H1 (cell line): ENCODE data around the gene TMEM72. TPM values are rescaled to one million over a fixed set of nuclear protein-coding genes. Genes with fewer than 3 reads are reported as not detected.

Experiments
- CTCF ChIA-PET: fragments of 300-600 bp; sonication (Branson Sonifier 250); formaldehyde crosslinking; loops from one replicate; lab custom pipeline; 2021; ENCODE audit not compliant: partially characterized antibody; lab: Charles Lee
- POLR2A ChIA-PET: fragments of 300-600 bp; sonication (Branson Sonifier 250); formaldehyde crosslinking; loops from one replicate; lab custom pipeline; 2021; ENCODE audit warnings: inconsistent platforms; ENCODE audit not compliant: partially characterized antibody; lab: Charles Lee
- DNase-seq, 2 experiments: peaks; one replicate each; pipeline versions ENCODE4 v3.0.0 to v3.0.0-alpha.2; 2010 to 2022; ENCODE audit warnings: low spot score in 2 of 2, low read depth in 1 of 2, mixed read lengths in 1 of 2
- FAIRE-seq: peaks from 2 replicates; lab custom pipeline; 2011; peaks lifted over from hg19 to GRCh38; lab: Jason Lieb, UNC
- H2AFZ ChIP-seq: 2 replicates; pipeline ENCODE4 v1.8.1; 2012; ENCODE audit warnings: low read length, inconsistent platforms
- H2AK5ac ChIP-seq: 2 replicates; pipeline ENCODE4 v1.6.1; 2013; ENCODE audit warnings: low read depth, low read length
- H2BK120ac ChIP-seq: replicated peaks from 2 replicates; pipeline ENCODE3; 2013; ENCODE audit warnings: low read depth, low read length, inconsistent platforms
- H2BK12ac ChIP-seq: 2 replicates; pipeline ENCODE4 v1.6.1; 2013; ENCODE audit warnings: low read depth, low read length
- H2BK15ac ChIP-seq: 2 replicates; pipeline ENCODE4 v1.6.1; 2013; ENCODE audit warnings: low read length
- H2BK20ac ChIP-seq: 2 replicates; pipeline ENCODE4 v1.6.1; 2013; ENCODE audit warnings: low read length
- H2BK5ac ChIP-seq: 2 replicates; pipeline ENCODE4 v1.6.1; 2013; ENCODE audit warnings: low read depth, low read length
- H3K14ac ChIP-seq: 2 replicates; pipeline ENCODE4 v1.6.1; 2013; ENCODE audit warnings: inconsistent platforms; ENCODE audit not compliant: insufficient read length
- H3K18ac ChIP-seq: 2 replicates; pipeline ENCODE4 v1.6.1; 2013; ENCODE audit warnings: low read length; ENCODE audit errors: extremely low read depth
- H3K23ac ChIP-seq: 2 replicates; pipeline ENCODE4 v1.6.1; 2013; ENCODE audit warnings: inconsistent platforms; ENCODE audit not compliant: insufficient read length
- H3K23me2 ChIP-seq: 2 replicates; pipeline ENCODE4 v1.6.1; 2013; ENCODE audit warnings: low read depth, low read length
- H3K27ac ChIP-seq: 2 replicates; pipeline ENCODE4 v1.6.1; 2011; ENCODE audit warnings: low read depth, low read length, inconsistent platforms
- H3K27me3 ChIP-seq, 4 experiments: replicated peaks in 1 of 4; 1 replicate in 1 of 4; 2 replicates in 3 of 4; pipeline versions ENCODE4 v1.6.1 to v1.8.1; 2011 to 2013; ENCODE audit warnings: low read length in 3 of 4, mild to moderate bottlenecking in 3 of 4, inconsistent platforms in 2 of 4, mixed read lengths in 2 of 4, moderate library complexity in 1 of 4; ENCODE audit not compliant: control insufficient read depth in 3 of 4, insufficient read depth in 3 of 4; ENCODE audit errors: extremely low read depth in 1 of 4
- H3K36me3 ChIP-seq, 4 experiments: 2 replicates each; pipeline versions ENCODE4 v1.6.1 to v1.8.1; 2011 to 2013; ENCODE audit warnings: mild to moderate bottlenecking in 4 of 4, low read length in 3 of 4, moderate library complexity in 2 of 4, control low read depth in 1 of 4, inconsistent platforms in 1 of 4; ENCODE audit not compliant: insufficient read depth in 4 of 4, control insufficient read depth in 2 of 4
- H3K4ac ChIP-seq: replicated peaks from 2 replicates; pipeline ENCODE3; 2013; ENCODE audit warnings: low read length, low read depth, mixed read lengths, inconsistent platforms; ENCODE audit not compliant: insufficient read length
- H3K4me1 ChIP-seq, 4 experiments: replicated peaks in 1 of 4; 1 replicate in 1 of 4; 2 replicates in 3 of 4; pipeline versions ENCODE4 v1.6.1 to v1.8.1; 2011 to 2013; ENCODE audit warnings: low read length in 3 of 4, inconsistent platforms in 2 of 4, mixed read lengths in 1 of 4; ENCODE audit not compliant: insufficient read depth in 4 of 4, control insufficient read depth in 3 of 4
- H3K4me2 ChIP-seq, 2 experiments: 2 replicates each; pipeline versions ENCODE4 v1.6.1 to v1.8.1; 2011 to 2013; ENCODE audit warnings: low read depth in 2 of 2, low read length in 2 of 2, control low read depth in 1 of 2, inconsistent platforms in 1 of 2, mild to moderate bottlenecking in 1 of 2; ENCODE audit not compliant: insufficient read depth in 1 of 2
- H3K4me3 ChIP-seq, 4 experiments: fragments of 200-600, 300-600 bp in 1 of 4; sonication (generic), shearing (Covaris generic), sonication (Bioruptor Twin) in 1 of 4; 2 replicates each; pipeline versions ENCODE4 v1.5.1 to v1.8.1; 2011 to 2016; ENCODE audit warnings: low read length in 4 of 4, low read depth in 3 of 4, control low read depth in 2 of 4, inconsistent platforms in 2 of 4, mild to moderate bottlenecking in 2 of 4, mixed read lengths in 1 of 4, moderate library complexity in 1 of 4; ENCODE audit not compliant: insufficient read depth in 2 of 4; ENCODE audit errors: extremely low read depth in 1 of 4
- H3K56ac ChIP-seq: replicated peaks from 2 replicates; pipeline ENCODE3; 2013; ENCODE audit warnings: low read depth, mild to moderate bottlenecking, mixed read lengths, low read length, inconsistent platforms; ENCODE audit not compliant: insufficient read length
- H3K79me1 ChIP-seq: 2 replicates; pipeline ENCODE4 v1.6.1; 2013; ENCODE audit warnings: low read depth, low read length, control low read depth
- H3K79me2 ChIP-seq, 2 experiments: 2 replicates each; pipeline versions ENCODE4 v1.6.1 to v1.8.1; 2012 to 2013; ENCODE audit warnings: low read length in 2 of 2, mild to moderate bottlenecking in 2 of 2, inconsistent platforms in 1 of 2; ENCODE audit not compliant: insufficient read depth in 2 of 2, control insufficient read depth in 1 of 2
- H3K9ac ChIP-seq, 4 experiments: replicated peaks in 1 of 4; 1 replicate in 1 of 4; 2 replicates in 3 of 4; pipeline versions ENCODE4 v1.6.1 to v1.8.1; 2011 to 2013; ENCODE audit warnings: low read depth in 3 of 4, low read length in 3 of 4, control low read depth in 2 of 4, mild to moderate bottlenecking in 2 of 4, moderate library complexity in 2 of 4, inconsistent platforms in 1 of 4; ENCODE audit errors: extremely low read depth in 1 of 4
- H3K9me3 ChIP-seq, 2 experiments: 2 replicates each; pipeline versions ENCODE4 v1.6.1 to v1.8.1; 2012 to 2013; ENCODE audit warnings: mild to moderate bottlenecking in 2 of 2, moderate library complexity in 2 of 2, control low read depth in 1 of 2, inconsistent platforms in 1 of 2, low read depth in 1 of 2, low read length in 1 of 2, mixed read lengths in 1 of 2; ENCODE audit not compliant: insufficient read depth in 2 of 2
- H4K20me1 ChIP-seq, 2 experiments: replicated peaks in 1 of 2; 2 replicates each; pipeline versions ENCODE3 to v1.8.1; 2011 to 2013; ENCODE audit warnings: inconsistent platforms in 2 of 2, low read length in 2 of 2, mild to moderate bottlenecking in 1 of 2; ENCODE audit not compliant: insufficient read depth in 2 of 2, control insufficient read depth in 1 of 2
- H4K5ac ChIP-seq: 2 replicates; pipeline ENCODE4 v1.6.1; 2013; ENCODE audit warnings: low read length, low read depth, mixed read lengths, inconsistent platforms; ENCODE audit not compliant: insufficient read length
- H4K8ac ChIP-seq: 2 replicates; pipeline ENCODE4 v1.8.0; 2013; ENCODE audit warnings: mild to moderate bottlenecking, moderate library complexity, low read length, inconsistent platforms; ENCODE audit not compliant: insufficient read depth; ENCODE audit errors: extremely low read depth
- H4K91ac ChIP-seq: replicated peaks from 2 replicates; pipeline ENCODE3; 2013; ENCODE audit warnings: low read length, mixed read lengths, inconsistent platforms; ENCODE audit not compliant: insufficient read length
- ATF2 ChIP-seq: IDR thresholded peaks from 2 replicates; pipeline ENCODE4 v1.6.1; 2012; ENCODE audit warnings: low read length, inconsistent platforms
- BACH1 ChIP-seq: IDR thresholded peaks from 2 replicates; pipeline ENCODE4 v1.6.1; 2012; ENCODE audit warnings: low read length, improper control_type of control experiment
- BRCA1 ChIP-seq: IDR thresholded peaks from 2 replicates; pipeline ENCODE4 v1.6.1; 2012; ENCODE audit warnings: low read depth, low read length, improper control_type of control experiment
- CBX8 ChIP-seq: fragments of 300-800, 300-1000 bp; sonication (generic); IDR thresholded peaks from 2 replicates; pipeline ENCODE4 v1.7.1; 2016; ENCODE audit warnings: low read depth, low read length, borderline replicate concordance
- JUND ChIP-seq: IDR thresholded peaks from 2 replicates; pipeline ENCODE4 v1.6.1; 2011; ENCODE audit warnings: mild to moderate bottlenecking, improper control_type of control experiment, low read length
- KDM4A ChIP-seq: IDR thresholded peaks from one replicate; pipeline ENCODE4 v1.7.1; 2012; ENCODE audit warnings: low read depth, mild to moderate bottlenecking, moderate library complexity, low read length, inconsistent platforms; ENCODE audit not compliant: severe bottlenecking
- KDM5A ChIP-seq: fragments of 200-600 bp; IDR thresholded peaks from 2 replicates; pipeline ENCODE4 v1.7.1; 2012; ENCODE audit warnings: mild to moderate bottlenecking, low read length, inconsistent platforms, mixed read lengths
- RNF2 ChIP-seq: fragments of 200-900, 300-1000 bp; sonication (generic); IDR thresholded peaks from 2 replicates; pipeline ENCODE4 v1.7.1; 2016; ENCODE audit warnings: borderline replicate concordance, low read depth, mild to moderate bottlenecking, antibody characterized with exemption, low read length; ENCODE audit not compliant: poor library complexity, severe bottlenecking; ENCODE audit errors: missing control alignments
- SIX5 ChIP-seq: IDR thresholded peaks from 2 replicates; pipeline ENCODE4 v1.6.1; 2011; ENCODE audit warnings: mild to moderate bottlenecking, low read depth, low read length
- WGBS, 2 experiments: shearing (Covaris generic) in 1 of 2; methylation state at CpG; one replicate each; pipeline versions ENCODE4 v1.1.6 to v1.1.7; 2013 to 2015; ENCODE audit warnings: low lambda C conversion rate in 2 of 2, mixed read lengths in 2 of 2, inconsistent platforms in 1 of 2, low coverage in 1 of 2, missing lambda C conversion rate in 1 of 2; ENCODE audit not compliant: insufficient replicate concordance in 2 of 2, insufficient coverage in 1 of 2, insufficient read length in 1 of 2; ENCODE audit errors: extremely low coverage in 1 of 2, missing lambda C conversion rate in 1 of 2; 5-methylcytosine and 5-hydroxymethylcytosine counted together
- polyA plus RNA-seq, 7 experiments: library from polyadenylated mRNA; depleted of rRNA in 3 of 7; stranded (reverse) in 5 of 7; unstranded in 2 of 7; fragments of >200 nt in 5 of 7; fragments of 200-250 nt in 2 of 7; gene quantifications; 1 replicate in 5 of 7; 2 replicates in 1 of 7; 4 replicates in 1 of 7; pipeline versions ENCODE4 v1.2.1 to v1.2.3, GENCODE V29; 2011 to 2013; ENCODE audit warnings: missing spikeins in 2 of 7, mixed read lengths in 2 of 7
- total RNA-seq: library from RNA; stranded (reverse); fragmentation: NEBNext Ultra II Directional; extraction: Animal tissue kit (Norgen Biotek cat#: 25700); gene quantifications from 2 replicates; pipeline ENCODE4 v1.2.1, GENCODE V29; 2021

TMEM72 gene
- total and polyA plus RNA-seq, 2 of the 8 experiments (the other 6 are each of a cell fraction or from before 2014, with no cell fraction given): not detected

GRCh38 chr10:44933451-44934321 lies 22.5 kb downstream of the TMEM72 start:
- H3K14ac ChIP-seq: no peak overlapping the region
- no peak overlapping the region for H2AFZ ChIP-seq
- H2AK5ac ChIP-seq: peak overlapping the region; percentile 59; the same call in 1 of the 2 replicates
- H2BK15ac ChIP-seq: peak overlapping the region; percentile 75
- H3K79me1 ChIP-seq: no peaks in the 10 kb centered on the region
- H3K27ac ChIP-seq: no peak overlapping the region
- ChIA-PET POLR2A (interaction anchor here (0.7 to 3.7 kb wide), 17 partner anchors 14 to 74 kb away, joined by 3 to 11 read pairs (median 3); partner anchors contain the start of genes DEPP1 and ZNF22), CTCF (interaction anchor here (0.9 to 10.3 kb wide), 27 partner anchors 8 to 367 kb away, joined by 3 to 119 read pairs (median 5); partner anchors contain the start of genes DEPP1 and ZNF22)
- H3K4me2 ChIP-seq: no peak overlapping the region
- WGBS, 2 experiments: 82% methylated on average over 9 of the region's 9 CpGs; no CpG with 5 or more reads in 1 of the 2 experiments
- peak overlapping the region; percentile 45; the same call in 1 of the 2 replicates for H2BK5ac ChIP-seq
- H3K23ac ChIP-seq: no peak overlapping the region
- no peak overlapping the region for H3K56ac ChIP-seq
- no peaks in the 10 kb centered on the region for H3K9me3 ChIP-seq
- no peak overlapping the region for H3K9ac ChIP-seq
- H3K18ac ChIP-seq: 0 out of 2 replicates have a peak overlapping the region, but pooled peaks have one; percentile 48
- H3K4me1 ChIP-seq: peaks cover 0 to 5% (median under 1%) of the 10 kb centered on the region in 4 experiments; a peak in 2 of 7 replicates
- H4K91ac ChIP-seq: no peak overlapping the region
- H3K27me3 ChIP-seq: no peaks in the 10 kb centered on the region; a peak in 1 of 7 replicates
- no peaks in the 10 kb centered on the region for H3K36me3 ChIP-seq
- no peak overlapping the region for H2BK20ac ChIP-seq
- no peaks in the 10 kb centered on the region for H4K20me1 ChIP-seq
- no peak overlapping the region for H4K5ac ChIP-seq
- H3K4ac ChIP-seq: no peak overlapping the region
- H3K79me2 ChIP-seq: no peaks in the 10 kb centered on the region
- no peak for FAIRE-seq
- no peak overlapping the region for H3K4me3 ChIP-seq
- DNase-seq: peak in 1 of 2 experiments; percentile 17
- no peak overlapping the region for H2BK120ac ChIP-seq
- H4K8ac ChIP-seq: no peak overlapping the region
- H2BK12ac ChIP-seq: peak overlapping the region; percentile 84; the same call in 1 of the 2 replicates
- H3K23me2 ChIP-seq: peaks cover under 1% of the 10 kb centered on the region; the same call in 1 of the 2 replicates
- no peak for TF ChIP-seq ATF2
- TF ChIP-seq JUND: no peak
- TF ChIP-seq RNF2: no peak
- no peak for TF ChIP-seq BRCA1
- TF ChIP-seq SIX5: no peak
- TF ChIP-seq KDM5A: no peak
- no peak for TF ChIP-seq CBX8
- no peak for TF ChIP-seq KDM4A
- no peak for TF ChIP-seq BACH1
